ENCODE measurements around the gene NOTCH4.
"Not testable (repeated sequence)": the region's sequence is repeated elsewhere in the genome, so short reads cannot be mapped to it uniquely, and the experiment has no call there.

The NOTCH4 gene

DNA sequence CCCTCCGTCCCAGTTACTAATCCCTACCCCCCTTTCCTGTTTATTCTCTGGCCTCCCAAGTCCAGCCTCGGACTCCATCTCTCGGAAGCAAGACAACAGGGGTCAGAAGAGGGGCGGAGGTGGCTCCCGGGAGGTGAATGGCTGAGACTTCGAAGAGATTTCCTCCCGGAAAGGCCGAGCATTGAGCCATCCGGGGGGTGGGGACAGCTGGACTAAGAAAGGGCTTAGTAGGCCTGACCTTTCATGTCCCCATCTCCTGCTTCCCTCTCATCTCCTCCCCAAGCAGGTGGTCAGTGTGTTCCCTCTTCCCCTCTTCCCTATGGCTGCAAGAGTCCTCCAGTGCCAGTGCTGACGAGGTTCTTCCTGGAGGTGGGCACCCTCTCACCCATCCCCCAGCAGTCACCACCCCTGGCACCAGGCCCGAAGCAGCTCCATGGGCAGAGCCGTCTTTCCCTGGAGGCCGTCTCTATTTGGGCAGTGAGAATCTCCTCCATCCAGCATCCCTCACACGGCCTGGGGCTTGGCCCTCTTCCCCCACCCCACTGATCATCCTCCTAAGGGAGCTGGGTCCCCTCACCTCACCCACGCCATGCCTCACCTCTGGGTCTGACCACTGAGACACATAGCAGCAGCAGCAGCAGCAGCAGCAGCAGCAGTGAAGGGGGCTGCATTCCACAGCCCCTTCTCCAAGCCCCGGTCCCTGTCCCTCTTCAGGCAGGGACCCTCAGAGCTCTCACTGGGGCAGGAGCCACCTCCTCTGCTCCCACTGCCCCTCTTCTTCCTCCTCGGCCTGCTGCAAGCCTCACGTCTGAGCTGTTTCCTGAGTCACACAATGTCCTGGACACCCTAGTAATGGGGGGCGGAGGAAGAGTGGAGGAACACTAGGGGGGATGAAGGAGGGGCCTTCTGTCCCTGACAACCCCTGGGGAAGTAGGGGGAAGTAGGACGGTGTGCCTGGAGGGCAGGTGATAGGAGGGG, at the start of gene NOTCH4:
NOTCH4 (minus strand) TSS at position 810 of the 978 bp plus-strand sequence; CDS start at position 671, 139 bp downstream.
- DNase-seq = no peak

DNA sequence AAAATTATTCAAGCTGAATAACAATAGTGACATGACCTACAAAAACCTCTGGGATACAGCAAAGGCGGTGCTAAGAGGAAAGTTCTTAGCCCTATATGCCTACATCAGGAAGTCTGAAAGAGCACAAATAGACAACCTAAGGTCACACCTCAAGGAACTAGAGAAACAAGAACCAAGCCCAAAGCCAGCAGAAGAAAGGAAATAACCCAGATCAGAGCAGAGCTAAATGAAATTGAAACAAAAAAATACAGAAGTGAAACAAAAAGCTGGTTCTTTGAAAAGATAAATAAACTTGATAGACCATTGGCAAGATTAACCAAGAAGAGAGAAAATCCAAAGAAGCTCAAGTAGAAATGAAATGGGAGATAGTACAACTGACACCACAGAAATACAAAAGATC, 47.6 kb upstream of the NOTCH4 start:
- DNase-seq = no peak

DNA sequence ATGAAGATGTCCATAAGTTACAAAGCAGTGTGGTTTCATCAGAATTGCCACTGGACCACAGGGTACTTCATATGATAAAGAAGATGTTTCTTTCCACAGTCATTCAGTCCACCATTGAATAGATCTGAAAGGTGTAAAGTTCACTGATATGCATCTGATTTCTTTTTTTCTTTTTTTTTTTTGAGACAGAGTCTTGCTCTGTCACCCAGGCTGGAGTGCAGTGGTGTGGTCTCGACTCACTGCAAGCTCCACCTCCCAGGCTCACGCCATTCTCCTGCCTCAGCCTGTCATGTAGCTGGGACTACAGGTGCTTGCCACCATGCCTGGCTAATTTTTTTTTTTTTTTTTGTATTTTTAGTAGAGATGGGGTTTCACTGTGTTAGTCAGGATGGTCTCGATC, 44.6 kb upstream of the NOTCH4 start:
- not testable (repeated sequence) for DNase-seq

- DNase-seq = no peak
Observed at GRCh38 chr6:32267035-32267434, 43.2 kb upstream of the NOTCH4 start.

DNA sequence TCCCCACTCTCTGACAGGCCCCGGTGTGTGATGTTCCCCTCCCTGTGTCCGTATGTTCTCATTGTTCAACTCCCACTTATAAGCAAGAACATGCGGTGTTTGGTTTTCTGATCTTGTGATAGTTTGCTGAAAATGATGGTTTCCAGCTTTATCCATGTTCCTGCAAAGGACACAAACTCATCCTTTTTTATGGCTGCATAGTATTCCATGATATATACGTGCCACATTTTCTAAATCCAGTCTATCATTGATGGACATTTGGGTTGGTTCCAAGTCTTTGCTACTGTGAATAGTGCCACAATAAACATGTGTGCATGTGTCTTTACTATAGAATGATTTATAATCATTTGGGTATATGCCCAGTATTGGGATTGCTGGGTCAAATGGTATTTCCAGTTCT, 33.4 kb upstream of the NOTCH4 start:
- DNase-seq = not testable (repeated sequence)

DNA sequence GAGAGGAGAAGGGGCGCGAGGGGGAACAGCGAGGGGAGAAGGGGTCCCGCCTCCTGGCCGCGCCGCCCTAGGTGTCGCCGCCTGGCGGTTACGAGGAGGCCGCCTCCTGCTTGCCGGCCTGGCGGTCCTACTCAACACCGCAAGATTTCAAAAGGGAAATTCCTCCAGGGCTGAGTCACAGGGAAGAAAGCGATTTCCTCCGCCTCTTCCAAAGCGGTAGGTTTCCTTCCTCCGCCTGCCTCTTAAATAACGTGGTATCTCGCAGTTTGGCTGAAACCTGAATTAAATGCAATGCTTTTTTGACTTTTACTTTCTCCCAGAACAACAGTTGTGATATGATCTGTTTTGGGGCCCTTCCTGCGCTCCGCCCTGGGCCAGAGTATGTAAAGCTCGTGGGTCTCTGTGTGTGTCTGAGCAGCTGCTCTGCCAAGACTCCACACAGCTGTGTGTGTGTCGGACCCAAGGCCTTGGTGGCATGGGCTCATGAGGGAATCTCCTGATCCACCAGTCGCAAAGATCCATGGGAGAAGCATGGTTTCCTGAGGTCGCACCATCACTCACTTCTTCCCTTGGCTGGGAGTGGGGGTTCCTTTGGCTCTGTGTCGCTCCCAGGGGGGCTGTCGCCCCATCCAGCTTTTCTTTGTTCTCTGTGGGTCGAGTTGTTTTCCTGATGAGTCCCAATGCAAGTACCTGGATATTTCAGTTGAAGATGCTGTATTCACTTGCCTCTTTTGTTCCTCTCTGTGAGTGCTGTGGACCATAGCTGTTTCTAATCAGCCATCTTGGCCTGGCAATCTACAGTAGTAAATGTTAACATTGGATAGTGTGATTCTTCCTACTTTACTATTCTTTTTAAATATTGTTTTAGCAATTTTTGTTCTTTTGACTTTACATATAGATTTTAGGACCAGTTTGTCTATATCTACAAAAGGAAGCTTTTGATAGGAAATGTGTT, 31.6 kb upstream of the NOTCH4 start:
- DNase-seq = peak; percentile 80

DNA sequence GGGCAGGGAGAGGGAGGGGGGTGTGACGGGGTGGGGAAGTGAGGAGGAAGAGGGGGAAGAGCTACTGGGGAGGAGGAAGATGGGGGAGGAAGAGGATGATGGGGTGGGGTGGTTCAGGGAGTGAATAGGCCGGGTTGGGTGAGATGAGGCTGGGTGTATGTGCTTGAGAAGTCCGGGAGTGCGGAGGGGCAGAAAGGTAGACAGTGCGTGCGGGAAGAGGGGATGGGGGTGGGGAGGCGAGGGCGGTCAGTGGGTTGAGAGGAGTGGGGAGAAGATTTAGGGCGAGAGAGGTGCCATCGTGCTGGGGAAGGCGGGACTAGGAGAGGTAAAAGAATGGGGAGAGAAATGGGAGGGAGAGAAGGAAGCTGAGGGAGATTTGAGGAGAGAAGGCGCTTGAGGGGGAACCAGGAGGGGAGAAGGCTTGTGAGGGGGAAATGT, 30.9 kb upstream of the NOTCH4 start:
- DNase-seq = no peak

- DNase-seq = no peak
Observed at GRCh38 chr6:32252331-32253009, 28.6 kb upstream of the NOTCH4 start.

DNA sequence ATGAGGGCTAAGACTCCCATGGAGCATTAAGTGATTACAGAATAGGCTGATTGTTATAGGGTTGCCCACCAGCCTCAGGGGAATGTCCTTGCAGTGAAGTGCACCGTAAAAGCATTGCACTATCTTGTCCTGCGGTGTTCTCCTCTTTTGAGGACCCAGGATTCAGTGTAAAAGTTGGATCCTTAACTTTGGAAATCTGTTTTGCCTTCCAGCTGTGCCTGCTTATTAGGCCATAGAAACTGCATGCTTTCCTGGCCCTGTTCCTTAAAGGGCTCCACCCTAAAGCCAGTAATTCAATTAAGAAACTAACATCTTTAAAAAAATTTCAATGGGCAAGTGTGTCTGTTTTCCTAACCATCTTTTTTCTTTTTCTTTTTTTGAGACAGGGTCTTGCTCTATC, 25.4 kb upstream of the NOTCH4 start:
- no peak for DNase-seq

DNA sequence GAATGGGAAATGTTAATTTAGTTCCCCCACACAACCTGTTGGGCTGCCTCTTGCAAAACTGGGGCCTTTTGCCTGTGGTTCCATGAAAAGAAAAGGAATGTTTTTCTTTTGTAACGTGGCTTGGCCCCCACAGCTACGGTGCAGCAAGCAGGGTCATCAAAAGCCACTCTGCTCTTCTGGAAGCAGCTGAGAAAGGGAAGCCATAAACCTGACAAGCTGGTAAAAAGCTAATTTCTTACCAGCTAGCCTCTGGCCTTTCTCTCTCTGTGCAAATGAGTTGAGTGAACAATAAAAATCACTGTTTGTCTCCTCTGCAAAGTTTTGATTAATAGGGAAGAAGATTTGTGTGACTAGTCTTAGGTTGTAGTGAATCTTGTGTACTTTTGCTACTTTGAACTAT, 23.5 kb upstream of the NOTCH4 start:
- no peak for DNase-seq

DNA sequence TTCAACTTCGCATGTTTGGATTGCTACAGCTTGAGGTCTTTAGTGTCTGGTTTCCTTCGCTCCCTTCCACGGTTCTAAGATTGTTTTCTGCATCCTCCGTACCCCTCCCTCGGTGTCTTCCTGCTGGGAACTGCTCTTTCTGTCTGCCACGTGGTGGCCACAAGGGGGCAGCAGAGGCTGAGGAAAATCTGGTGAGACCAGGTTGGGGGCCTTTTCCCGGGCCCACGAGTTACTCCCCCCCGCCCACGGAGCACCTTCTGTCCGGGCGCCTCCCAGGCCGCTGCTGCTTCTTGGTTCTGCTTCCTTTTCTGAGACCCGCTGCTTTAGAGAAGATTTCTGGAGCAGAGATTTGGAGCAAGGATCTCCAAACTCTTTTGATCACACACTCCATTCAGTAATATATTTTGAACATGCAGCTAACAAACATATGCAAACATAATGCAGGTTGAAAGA, 21.1 kb upstream of the NOTCH4 start:
- peak; percentile 69 for DNase-seq

DNA sequence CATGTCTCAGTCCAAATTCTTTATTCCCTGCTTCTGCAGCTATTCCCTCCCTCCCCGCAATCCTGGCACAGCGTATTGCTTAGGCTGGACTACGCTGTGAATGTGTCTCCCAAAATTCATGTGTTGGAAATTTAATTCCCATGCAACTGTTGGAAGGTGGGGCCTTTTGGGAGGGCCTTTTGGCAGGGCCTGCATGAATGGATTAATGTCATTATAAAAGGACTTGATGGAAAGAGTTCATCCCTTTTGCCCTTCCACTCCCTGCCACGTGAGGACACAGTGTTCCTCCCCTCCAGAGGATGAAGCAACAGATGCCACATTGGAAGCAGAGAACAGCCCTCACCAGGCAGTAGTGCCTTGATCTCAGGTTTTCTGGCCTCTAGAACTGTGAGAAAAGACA, 20.4 kb upstream of the NOTCH4 start:
- no peak for DNase-seq

- DNase-seq = not testable (repeated sequence)
Observed at GRCh38 chr6:32242318-32242813, 18.5 kb upstream of the NOTCH4 start.

DNA sequence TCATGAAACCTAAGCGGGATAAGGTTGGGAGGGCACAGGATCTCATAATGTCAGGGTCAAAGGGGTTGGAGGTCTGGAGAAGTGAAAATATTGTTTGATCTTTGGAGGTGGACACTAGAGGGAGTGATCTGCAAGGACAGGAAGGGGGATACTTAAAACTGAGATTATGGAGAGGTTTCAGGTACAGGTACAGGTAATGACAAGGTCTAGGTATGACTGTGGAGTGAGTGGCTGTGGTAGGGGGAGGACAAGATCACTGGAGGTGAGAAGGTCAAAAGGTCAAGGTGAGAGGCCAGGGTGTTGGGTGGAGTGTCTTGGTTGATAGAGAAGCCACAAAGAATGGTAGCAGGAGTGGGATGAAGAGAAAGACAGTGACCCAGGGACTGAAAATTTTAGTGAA, 16.8 kb upstream of the NOTCH4 start:
- no peak for DNase-seq

DNA sequence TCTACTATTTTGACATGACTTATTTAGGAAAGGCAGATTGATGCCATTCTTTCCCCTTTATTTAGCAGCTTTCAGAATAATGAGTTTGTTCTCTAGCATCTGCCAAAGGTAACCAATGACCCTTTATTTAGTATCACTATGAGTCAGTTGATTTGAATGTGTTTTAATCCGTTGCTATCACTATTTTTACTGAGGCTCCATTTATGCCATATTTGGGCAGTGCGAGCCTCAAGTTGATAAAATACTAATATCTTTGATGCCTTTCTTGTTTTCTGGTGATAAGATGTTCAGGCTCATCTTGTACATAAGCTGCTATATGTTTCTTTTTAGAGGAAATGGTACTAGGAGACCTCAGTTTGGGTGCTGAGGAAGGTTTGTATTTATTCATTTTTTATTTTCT, 15.6 kb upstream of the NOTCH4 start:
- DNase-seq = no peak

DNA sequence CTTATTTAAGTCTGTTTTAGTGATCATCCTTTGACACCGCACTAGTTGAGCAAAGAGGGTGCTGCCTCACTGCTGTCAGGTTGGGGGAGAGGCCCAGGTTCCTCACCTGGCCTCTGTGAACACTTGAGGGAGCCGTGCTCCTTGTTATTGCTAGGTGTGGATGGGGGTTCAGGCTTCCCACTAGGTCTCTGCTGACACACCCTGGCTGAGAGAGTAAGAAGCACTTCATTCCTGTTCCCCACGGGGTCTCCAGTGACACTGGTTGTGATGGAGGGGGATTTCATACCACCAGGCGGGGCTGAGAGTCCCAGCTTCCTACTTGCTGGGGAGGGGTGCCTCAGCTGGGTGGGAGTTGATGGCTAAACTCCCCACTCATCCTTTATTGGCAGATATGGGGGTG, 11.1 kb upstream of the NOTCH4 start:
- DNase-seq = no peak

- DNase-seq = no peak
Observed at GRCh38 chr6:32226434-32226833, 2.6 kb upstream of the NOTCH4 start.

- no peak for DNase-seq
Observed at GRCh38 chr6:32224696-32225095, 829 bp upstream of the NOTCH4 start.

- DNase-seq = no peak
Observed at GRCh38 chr6:32222333-32223230, 1.3 kb downstream of the NOTCH4 start.

DNA sequence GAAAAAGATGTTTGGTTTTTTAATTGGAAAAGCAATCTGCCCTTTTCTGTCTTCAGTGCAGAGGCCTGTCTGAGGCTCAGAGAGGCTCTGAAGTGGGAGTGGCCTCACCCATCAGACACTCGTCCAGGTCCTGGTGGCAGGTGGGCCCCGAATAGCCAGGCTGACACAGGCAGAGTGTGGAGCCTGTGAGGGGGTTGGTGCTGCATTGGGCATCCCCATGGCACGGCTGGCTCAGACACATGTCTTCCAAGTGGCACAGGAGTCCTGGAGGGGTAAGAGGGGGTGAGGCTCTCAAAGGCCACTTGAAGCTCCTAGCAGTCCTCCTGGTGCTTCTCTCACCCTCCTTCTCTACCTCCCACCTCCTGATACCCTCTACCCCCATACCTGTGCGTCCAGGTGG, 3.8 kb downstream of the NOTCH4 start:
- no peak for DNase-seq

DNA sequence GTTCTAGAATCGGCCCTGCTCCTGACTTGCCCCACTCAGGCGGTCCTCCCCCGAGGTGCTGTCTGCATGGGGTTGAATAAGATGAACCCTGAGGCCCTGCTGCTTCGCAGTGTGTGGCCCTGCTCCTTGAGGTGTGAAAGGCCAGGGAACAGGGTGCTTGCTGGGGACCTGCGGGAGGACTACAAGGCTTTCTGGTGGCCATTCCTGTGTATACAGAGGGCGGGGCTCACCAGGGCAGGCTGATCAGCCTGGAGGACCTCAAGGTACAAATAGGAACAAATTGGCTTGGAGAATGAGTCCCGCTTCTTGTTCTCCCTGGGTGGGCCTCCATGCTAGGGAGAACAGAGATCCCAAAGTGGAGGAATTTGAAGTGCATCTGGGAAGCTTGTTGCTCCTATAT, 5.7 kb downstream of the NOTCH4 start:
- no peak for DNase-seq

DNA sequence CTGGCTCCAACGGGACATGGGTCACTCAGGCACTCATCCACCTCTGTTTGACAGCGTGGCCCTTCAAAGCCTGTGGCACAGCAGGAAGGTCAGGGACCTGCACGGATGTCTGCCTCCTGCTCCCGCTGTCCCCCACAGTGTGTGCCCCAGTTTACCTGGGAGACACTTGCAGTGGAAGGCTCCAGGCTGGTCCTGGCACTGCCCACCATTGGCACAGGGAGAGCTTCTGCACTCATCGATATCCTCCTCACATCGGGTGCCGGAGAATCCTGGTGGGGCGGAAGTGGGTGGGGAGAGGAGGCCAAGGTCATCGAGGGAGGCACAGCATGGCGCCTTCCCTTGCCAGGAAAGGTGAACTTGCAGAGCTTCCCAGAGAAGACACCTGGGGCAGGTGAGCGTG, 6.9 kb downstream of the NOTCH4 start:
- DNase-seq = no peak
